PC-3 (cell line): ENCODE data around the gene MYO10.

Source experiments
- CTCF ChIP-seq: fragments of 300-600 bp; sonication (generic); conservative IDR thresholded peaks from 2 replicates; pipeline ENCODE4 v1.5.1; 2017; ENCODE audit warnings: antibody characterized with exemption, low read depth, mild to moderate bottlenecking, low read length
- EZH2 ChIP-seq: fragments of 300-600 bp; sonication (generic); IDR thresholded peaks from one replicate; pipeline ENCODE4 v1.6.1; 2017; ENCODE audit warnings: antibody characterized with exemption, mild to moderate bottlenecking, low read length; ENCODE audit not compliant: unreplicated experiment
- EZH2phosphoT487 ChIP-seq: fragments of 300-600 bp; sonication (generic); IDR thresholded peaks from 2 replicates; pipeline ENCODE4 v1.6.1; 2018; ENCODE audit warnings: mild to moderate bottlenecking, antibody characterized with exemption, low read length, borderline replicate concordance

- TF ChIP-seq CTCF (no peak), EZH2 (no peak), EZH2phosphoT487 (no peak)
Measured at GRCh38 chr5:16933337-16933736, 2.8 kb downstream of the MYO10 start.
